Muscle layer of colon (tissue), 2 donors: ENCODE measurements around the gene ZKSCAN3.

Experiments
- H3K27ac ChIP-seq: one replicate; pipeline ENCODE4 v1.7.0; 2013; ENCODE audit warnings: low read depth, mild to moderate bottlenecking, low read length, moderate library complexity
- H3K27me3 ChIP-seq, 2 donors: one replicate each; pipeline ENCODE4 v1.7.0; 2013; ENCODE audit warnings: low read length in 2 of 2, mild to moderate bottlenecking in 2 of 2; ENCODE audit not compliant: insufficient read depth in 2 of 2, control insufficient read depth in 1 of 2
- H3K36me3 ChIP-seq: one replicate; pipeline ENCODE4 v1.7.0; 2013; ENCODE audit warnings: mild to moderate bottlenecking, low read length; ENCODE audit not compliant: insufficient read depth
- H3K4me1 ChIP-seq: one replicate; pipeline ENCODE4 v1.7.0; 2013; ENCODE audit warnings: mild to moderate bottlenecking, low read length; ENCODE audit not compliant: insufficient read depth
- H3K4me3 ChIP-seq, 2 donors: one replicate each; pipeline ENCODE4 v1.7.0; 2013; ENCODE audit warnings: low read length in 2 of 2, low read depth in 1 of 2, mild to moderate bottlenecking in 1 of 2, moderate library complexity in 1 of 2
- H3K9ac ChIP-seq: one replicate; pipeline ENCODE4 v1.7.0; 2013; ENCODE audit warnings: low read length
- H3K9me3 ChIP-seq: one replicate; pipeline ENCODE4 v1.7.0; 2013; ENCODE audit warnings: mild to moderate bottlenecking, low read length
- donor health status: abdominal sarcoma.
- donor health status: Adenocarcinoma of cecum.

The ZKSCAN3 gene

GRCh38 chr6:28408076-28408802 is 58.5 kb downstream of the ZKSCAN3 start:
- H3K9ac ChIP-seq = no peak overlapping the region
- H3K27ac ChIP-seq = no peak overlapping the region
- H3K36me3 ChIP-seq = no peaks in the 10 kb centered on the region
- H3K4me1 ChIP-seq = no peaks in the 10 kb centered on the region
- no peak overlapping the region for H3K4me3 ChIP-seq
- H3K9me3 ChIP-seq = no peaks in the 10 kb centered on the region
- H3K27me3 ChIP-seq = no peaks in the 10 kb centered on the region

DNA sequence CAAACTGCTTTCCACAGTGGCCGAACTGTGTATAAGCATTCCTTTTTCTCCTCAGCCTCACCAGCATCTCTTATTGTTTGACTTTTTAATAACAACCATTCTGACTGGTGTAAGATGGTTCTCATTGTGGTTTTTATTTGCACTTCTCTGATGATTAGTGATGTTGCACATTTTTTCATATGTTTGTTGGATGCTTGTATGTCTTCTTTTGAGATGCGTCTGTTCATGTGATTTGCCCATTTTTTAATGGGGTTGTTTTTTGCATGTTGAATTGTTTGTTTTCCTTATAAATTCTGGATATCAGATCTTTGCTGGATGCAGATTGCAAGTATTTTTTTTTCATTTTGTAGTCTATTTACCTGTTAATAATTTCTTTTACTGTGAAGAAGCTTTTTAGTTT is 61.0 kb downstream of the ZKSCAN3 start:
- no peak overlapping the region for H3K4me3 ChIP-seq
- H3K36me3 ChIP-seq = no peaks in the 10 kb centered on the region
- H3K27me3 ChIP-seq = no peaks in the 10 kb centered on the region
- H3K4me1 ChIP-seq = no peaks in the 10 kb centered on the region
- no peak overlapping the region for H3K9ac ChIP-seq
- no peak overlapping the region for H3K27ac ChIP-seq
- H3K9me3 ChIP-seq = no peaks in the 10 kb centered on the region

GRCh38 chr6:28413681-28414080 is 63.9 kb downstream of the ZKSCAN3 start:
- Histone ChIP-seq H3K36me3 (no peaks in the 10 kb centered on the region), H3K9ac (no peak overlapping the region), H3K27me3 (no peaks in the 10 kb centered on the region), H3K9me3 (no peaks in the 10 kb centered on the region), H3K27ac (no peak overlapping the region), H3K4me1 (no peaks in the 10 kb centered on the region), H3K4me3 (no peak overlapping the region)
